H1 (cell line): ENCODE results near the gene PLEKHG3. TPM values are rescaled to one million over a fixed set of nuclear protein-coding genes. Genes with fewer than 3 reads are reported as not detected.

Experiments
- SP2 ChIP-seq: IDR thresholded peaks from 2 replicates; pipeline ENCODE4 v1.6.1; 2012; ENCODE audit warnings: mild to moderate bottlenecking, low read length, inconsistent platforms
- TEAD4 ChIP-seq: IDR thresholded peaks from 2 replicates; pipeline ENCODE4 v1.6.1; 2012; ENCODE audit warnings: low read depth, low read length, inconsistent platforms, mixed read lengths
- polyA plus RNA-seq, 7 experiments: library from polyadenylated mRNA; depleted of rRNA in 3 of 7; stranded (reverse) in 5 of 7; unstranded in 2 of 7; fragments of >200 nt in 5 of 7; fragments of 200-250 nt in 2 of 7; gene quantifications; 1 replicate in 5 of 7; 2 replicates in 1 of 7; 4 replicates in 1 of 7; pipeline versions ENCODE4 v1.2.1 to v1.2.3, GENCODE V29; 2011 to 2013; ENCODE audit warnings: missing spikeins in 2 of 7, mixed read lengths in 2 of 7
- total RNA-seq: library from RNA; stranded (reverse); fragmentation: NEBNext Ultra II Directional; extraction: Animal tissue kit (Norgen Biotek cat#: 25700); gene quantifications from 2 replicates; pipeline ENCODE4 v1.2.1, GENCODE V29; 2021

PLEKHG3 gene
- total and polyA plus RNA-seq, 2 of the 8 experiments (the other 6 are each of a cell fraction or from before 2014, with no cell fraction given): 43.4 to 90.6 TPM

- TF ChIP-seq SP2 (no peak), TEAD4 (no peak)
- TF ChIP-seq, all 59 proteins: peak for 0
These were observed 15.4 kb downstream of the PLEKHG3 start (continued) for GRCh38 chr14:64719601-64720000.
